GM12878 (cell line): ENCODE results near the gene FAM24B. TPM values are rescaled to one million over a fixed set of nuclear protein-coding genes. Genes with fewer than 3 reads are reported as not detected.

Source experiments
- ATAC-seq: fragments of 200-7000 bp; cut with Tn5 transposase; 3 replicates; pipeline ENCODE4 v1.9.1; 2020; ENCODE audit warnings: mild to moderate bottlenecking, moderate library complexity
- BruUV-seq: library from RNA; stranded (reverse); fragments of 400-500 nt; replicated peaks from 2 replicates; lab custom pipeline; 2021; lab: Mats Ljungman, UMichigan
- CTCF ChIA-PET: fragments of 300-600 bp; sonication (Branson Sonifier 250); formaldehyde crosslinking; extraction: SDS; loops from one replicate; lab custom pipeline; 2021; ENCODE audit warnings: inconsistent platforms; lab: Yijun Ruan, JAX
- POLR2A ChIA-PET: fragments of 350-600 bp; formaldehyde crosslinking; extraction: SDS; loops from one replicate; lab custom pipeline; 2021; ENCODE audit warnings: inconsistent platforms; lab: Charles Lee
- RAD21 ChIA-PET: fragments of 300-600 bp; sonication (Branson Sonifier 250); formaldehyde crosslinking; loops from one replicate; lab custom pipeline; 2023; ENCODE audit warnings: antibody characterized with exemption; ENCODE audit not compliant: unreplicated experiment; lab: Charles Lee
- SMC1A ChIA-PET: fragments of 300-600 bp; sonication (Branson Sonifier 250); formaldehyde crosslinking; loops from one replicate; lab custom pipeline; 2023; ENCODE audit not compliant: unreplicated experiment, uncharacterized antibody; lab: Charles Lee
- DNase-seq: peaks from one replicate; pipeline ENCODE4 v3.0.0-alpha.2; 2011; ENCODE audit warnings: low read depth, low spot score
- FAIRE-seq: peaks from 3 replicates; lab custom pipeline; 2011; peaks lifted over from hg19 to GRCh38; lab: Jason Lieb, UNC
- H2AFZ ChIP-seq: 2 replicates; pipeline ENCODE4 v1.6.0; 2011; ENCODE audit warnings: low read depth, low read length, control low read depth; ENCODE audit not compliant: control insufficient read depth
- H3K27ac ChIP-seq: 2 replicates; pipeline ENCODE4 v1.5.1; 2011; ENCODE audit warnings: control low read depth; ENCODE audit not compliant: control insufficient read depth, insufficient read depth
- H3K27me3 ChIP-seq, 2 experiments: replicated peaks in 1 of 2; 2 replicates each; pipeline versions ENCODE4 v1.6.0 to v1.6.1; 2011; ENCODE audit warnings: low read length in 1 of 2; ENCODE audit not compliant: control insufficient read depth in 2 of 2, insufficient read depth in 2 of 2
- H3K36me3 ChIP-seq, 2 experiments: 2 replicates each; pipeline ENCODE4 v1.5.1; 2011; ENCODE audit warnings: low read length in 1 of 2; ENCODE audit not compliant: control insufficient read depth in 2 of 2, insufficient read depth in 2 of 2
- H3K4me1 ChIP-seq: 2 replicates; pipeline ENCODE4 v1.6.1; 2011; ENCODE audit warnings: mild to moderate bottlenecking, low read length, moderate library complexity, mixed read lengths; ENCODE audit not compliant: control insufficient read depth, insufficient read depth
- H3K4me2 ChIP-seq: 2 replicates; pipeline ENCODE4 v1.6.0; 2011; ENCODE audit warnings: control low read depth; ENCODE audit not compliant: control insufficient read depth, insufficient read depth
- H3K4me3 ChIP-seq: fragments of 200-600 bp; sonication (generic); 2 replicates; pipeline ENCODE4 v1.5.1; 2016
- H3K79me2 ChIP-seq: 2 replicates; pipeline ENCODE4 v1.6.0; 2011; ENCODE audit warnings: low read length; ENCODE audit not compliant: control insufficient read depth, insufficient read depth
- H3K9ac ChIP-seq: 2 replicates; pipeline ENCODE4 v1.8.0; 2011; ENCODE audit warnings: low read length, control low read depth, mixed read lengths; ENCODE audit not compliant: control insufficient read depth, insufficient read depth
- H3K9me3 ChIP-seq: replicated peaks from 3 replicates; pipeline ENCODE4 v1.5.1; 2011; ENCODE audit warnings: mild to moderate bottlenecking, low read length; ENCODE audit not compliant: control insufficient read depth, insufficient read depth
- H4K20me1 ChIP-seq: 2 replicates; pipeline ENCODE4 v1.6.0; 2011; ENCODE audit not compliant: control insufficient read depth, insufficient read depth
- BRCA1 ChIP-seq: IDR thresholded peaks from 2 replicates; pipeline ENCODE4 v1.6.1; 2011; ENCODE audit warnings: low read depth, low read length, improper control_type of control experiment
- CBFB ChIP-seq: IDR thresholded peaks from 2 replicates; pipeline ENCODE4 v1.6.1; 2016; ENCODE audit warnings: antibody characterized with exemption, low read depth
- CHD4 ChIP-seq: fragments of 200-600 bp; sonication (generic); IDR thresholded peaks from 2 replicates; pipeline ENCODE4 v1.6.1; 2016; ENCODE audit warnings: mild to moderate bottlenecking
- EGR1 ChIP-seq, 2 experiments: IDR thresholded peaks; 1 replicate in 1 of 2; 2 replicates in 1 of 2; pipeline ENCODE4 v1.6.1; 2011 to 2012; ENCODE audit warnings: low read depth in 2 of 2, low read length in 2 of 2, borderline replicate concordance in 1 of 2, mild to moderate bottlenecking in 1 of 2, moderate library complexity in 1 of 2
- HDAC6 ChIP-seq: fragments of 200-600 bp; sonication (generic); IDR thresholded peaks from one replicate; pipeline ENCODE4 v1.8.0; 2017; ENCODE audit warnings: antibody characterized with exemption; ENCODE audit not compliant: unreplicated experiment
- IRF4 ChIP-seq: IDR thresholded peaks from 2 replicates; pipeline ENCODE4 v1.6.1; 2011; ENCODE audit warnings: low read depth, low read length
- NFIC ChIP-seq: IDR thresholded peaks from 2 replicates; pipeline ENCODE4 v1.6.1; 2012; ENCODE audit warnings: low read depth, mild to moderate bottlenecking, inconsistent platforms, low read length, moderate library complexity
- NR2C1 ChIP-seq: fragments of 450-650 bp; IDR thresholded peaks from 2 replicates; pipeline ENCODE4 v1.6.1; 2017; ENCODE audit warnings: antibody characterized with exemption, mild to moderate bottlenecking, moderate library complexity
- SREBF2 ChIP-seq: IDR thresholded peaks from 2 replicates; pipeline ENCODE4 v1.6.1; 2012; ENCODE audit warnings: mild to moderate bottlenecking, low read length
- TCF7 ChIP-seq: IDR thresholded peaks from 2 replicates; pipeline ENCODE4 v1.6.1; 2014; ENCODE audit warnings: antibody characterized with exemption, borderline replicate concordance
- ZBTB40 ChIP-seq: fragments of 450-650 bp; IDR thresholded peaks from 2 replicates; pipeline ENCODE4 v1.6.1; 2016; ENCODE audit warnings: mild to moderate bottlenecking, moderate library complexity, borderline replicate concordance
- WGBS: methylation state at CpG from one replicate; pipeline ENCODE4 v1.1.6; 2016; ENCODE audit warnings: low lambda C conversion rate; ENCODE audit not compliant: insufficient replicate concordance, insufficient coverage; ENCODE audit errors: missing lambda C conversion rate; 5-methylcytosine and 5-hydroxymethylcytosine counted together
- in situ Hi-C: fragments of 300-500 bp; cut with MboI; formaldehyde crosslinking; loops from 9 replicates; pipeline ENCODE4 v1.14.3; 2018; ENCODE audit warnings: mixed read lengths
- intact Hi-C: fragments of 100-400 bp; cut with micrococcal nuclease; formaldehyde crosslinking; loops from one replicate; pipeline ENCODE4 v1.14.2; 2022; ENCODE audit not compliant: unreplicated experiment
- polyA plus RNA-seq, 11 experiments: library from polyadenylated mRNA; depleted of rRNA in 4 of 11; unstranded in 6 of 11; stranded (reverse) in 5 of 11; fragments of >200 nt; fragmentation: Nextera tagmentation in 4 of 11; fragmentation: Illumina TruSeq in 1 of 11; extraction: Ambion mirVana in 4 of 11; extraction: Trizol in 1 of 11; gene quantifications; 1 replicate in 1 of 11; 2 replicates in 10 of 11; pipeline versions ENCODE4 v1.2.1 to v1.2.3, GENCODE V29; 2011 to 2016; ENCODE audit warnings: inconsistent platforms in 2 of 11, missing spikeins in 2 of 11, low read depth in 1 of 11
- total RNA-seq, 4 experiments: library from RNA; depleted of rRNA in 3 of 4; stranded (reverse); fragments of >200 nt in 3 of 4; fragmentation: Illumina TruSeq in 1 of 4; extraction: Trizol in 1 of 4; gene quantifications; 2 replicates each; pipeline versions ENCODE4 v1.2.1 to v1.2.3, GENCODE V29; 2013 to 2021

The FAM24B gene
- total and polyA plus RNA-seq, 10 of the 15 experiments (the other 5 are each of a cell fraction or from before 2014, with no cell fraction given) = 4.8 to 15.3 (median 7.2) TPM

- H3K9ac ChIP-seq = no peak overlapping the region
- H3K79me2 ChIP-seq = peaks cover 31% of the 10 kb centered on the region
- intact Hi-C loops = loop anchor here (5.0 kb wide), 1 partner anchor 76 kb away; the partner anchor contains the start of gene C10orf88
- H3K4me1 ChIP-seq = no peaks in the 10 kb centered on the region; the same call in 1 of the 2 replicates
- WGBS = 100% methylated on average over 1 of the region's 1 CpG
- POLR2A ChIA-PET = no interaction called here
- no peaks in the 10 kb centered on the region for H4K20me1 ChIP-seq
- no peak for TF ChIP-seq HDAC6
- TF ChIP-seq SREBF2 = no peak
- TF ChIP-seq BRCA1 = no peak
- no peak for TF ChIP-seq IRF4
- TF ChIP-seq NR2C1 = no peak
- no peak for TF ChIP-seq TCF7
- no peak for TF ChIP-seq EGR1 (IDR thresholded peaks at IDR 0.05; ENCODE audit: borderline replicate concordance in 1 of 2, low read depth in 2 of 2, low read length in 2 of 2)
- TF ChIP-seq CHD4 = no peak
- TF ChIP-seq NFIC = no peak
- TF ChIP-seq ZBTB40 = no peak
- no peak for TF ChIP-seq CBFB
- no peak overlapping the region for H3K27ac ChIP-seq
- RAD21 ChIA-PET = no interaction called here
- no peak overlapping the region for H3K4me3 ChIP-seq
- no peaks in the 10 kb centered on the region for H3K36me3 ChIP-seq
- ATAC-seq = no peak
- no peaks in the 10 kb centered on the region for H3K27me3 ChIP-seq
- H2AFZ ChIP-seq = no peak overlapping the region
- no peak overlapping the region for H3K4me2 ChIP-seq
- no TSS peak for BruUV-seq
- CTCF ChIA-PET = no interaction called here
- DNase-seq = no peak
- H3K9me3 ChIP-seq = no peaks in the 10 kb centered on the region; the same call in 2 of the 3 replicates
- SMC1A ChIA-PET = interaction anchor here (0.7 to 1.3 kb wide), 2 partner anchors 14 to 16 kb away, joined by 3 to 5 read pairs; no protein-coding TSS in a partner anchor
- in situ Hi-C loops = no loop called here
- FAIRE-seq = no peak
These were observed 2.9 kb downstream of the FAM24B start for GRCh38 chr10:122876467-122876855.
